ENCODE data around the gene CD86. TPM values are rescaled to one million over a fixed set of nuclear protein-coding genes. Genes with fewer than 3 reads are reported as not detected.
"Not testable (repeated sequence)": the region's sequence is repeated elsewhere in the genome, so short reads cannot be mapped to it uniquely, and the experiment has no call there.

Gene CD86
- total RNA-seq, 1 donor from 2014 or later, result 1.2 TPM

GRCh38 chr3:122164983-122165382 is 109.8 kb downstream of the CD86 start:
- ATAC-seq, result not testable (repeated sequence)

- no peak for ATAC-seq
Measured at GRCh38 chr3:122167630-122168029, 112.5 kb downstream of the CD86 start.

GRCh38 chr3:122168044-122168443 is 112.9 kb downstream of the CD86 start:
- ATAC-seq, result no peak

GRCh38 chr3:122169911-122170310 is 114.7 kb downstream of the CD86 start:
- no peak for ATAC-seq

Other genes starting within 250 kb of the CD86 start
- 9.0 TPM for gene IQCB1, start 220.3 kb upstream of the CD86 start, total RNA-seq
- 3.3 TPM for gene EAF2, start 220.2 kb upstream of the CD86 start, total RNA-seq
- 3.8 TPM for gene SLC15A2, start 161.0 kb upstream of the CD86 start, total RNA-seq
- gene ILDR1, start 33.1 kb upstream of the CD86 start, total RNA-seq, result 6.3 TPM
- gene CASR, start 128.3 kb downstream of the CD86 start, total RNA-seq, result not detected